Transverse colon (tissue), 4 donors: ENCODE measurements around the gene TUT1.

Experiments used
- CTCF ChIP-seq, 5 experiments: fragments of 200-600 bp in 3 of 5; fragments of 450-650 bp in 2 of 5; sonication (generic) in 3 of 5; IDR thresholded peaks; 1 replicate in 2 of 5; 2 replicates in 3 of 5; pipeline ENCODE4 v1.5.1; 2016 to 2017; ENCODE audit warnings: antibody characterized with exemption in 5 of 5, inconsistent platforms in 3 of 5, mild to moderate bottlenecking in 2 of 5, moderate library complexity in 1 of 5
- EP300 ChIP-seq: sonication (generic); formaldehyde crosslinking; IDR thresholded peaks from one replicate; pipeline ENCODE4 v1.6.1; 2017; ENCODE audit warnings: antibody characterized with exemption, low read depth
- POLR2A ChIP-seq: fragments of 450-650 bp; IDR thresholded peaks from one replicate; pipeline ENCODE4 v1.6.1; 2016; ENCODE audit warnings: antibody characterized with exemption, mild to moderate bottlenecking, moderate library complexity
- POLR2AphosphoS5 ChIP-seq, 3 donors: sonication (generic); formaldehyde crosslinking; IDR thresholded peaks; one replicate each; pipeline ENCODE4 v1.6.1; 2016; ENCODE audit warnings: antibody characterized with exemption in 3 of 3

- TF ChIP-seq POLR2A, result no peak
- no peak for TF ChIP-seq CTCF (IDR thresholded peaks at IDR 0.05)
- no peak for TF ChIP-seq POLR2AphosphoS5 (IDR thresholded peaks at IDR 0.05)
- no peak for TF ChIP-seq EP300
These were observed 14.6 kb upstream of the TUT1 start for GRCh38 chr11:62605902-62606301.
